Upper lobe of left lung (tissue), 4 donors: Measurements from ENCODE around the gene C11orf24.

Source experiments
- EP300 ChIP-seq, 4 donors: sonication (generic); formaldehyde crosslinking; IDR thresholded peaks; one replicate each; pipeline ENCODE4 v1.5.1; 2017; ENCODE audit warnings: antibody characterized with exemption in 4 of 4, control low read depth in 2 of 4
- POLR2A ChIP-seq, 4 donors: fragments of 450-650 bp; IDR thresholded peaks; one replicate each; pipeline ENCODE4 v1.5.1; 2016 to 2017; ENCODE audit warnings: antibody characterized with exemption in 4 of 4, mild to moderate bottlenecking in 2 of 4
- TF ChIP-seq, protein P1 (sequence below), 6 experiments: fragments of 450-650 bp in 4 of 6; fragments of 200-600 bp in 2 of 6; sonication (generic) in 2 of 6; IDR thresholded peaks; one replicate each; pipeline ENCODE4 v1.5.1; 2016 to 2019; ENCODE audit warnings: antibody characterized with exemption in 6 of 6

DNA sequence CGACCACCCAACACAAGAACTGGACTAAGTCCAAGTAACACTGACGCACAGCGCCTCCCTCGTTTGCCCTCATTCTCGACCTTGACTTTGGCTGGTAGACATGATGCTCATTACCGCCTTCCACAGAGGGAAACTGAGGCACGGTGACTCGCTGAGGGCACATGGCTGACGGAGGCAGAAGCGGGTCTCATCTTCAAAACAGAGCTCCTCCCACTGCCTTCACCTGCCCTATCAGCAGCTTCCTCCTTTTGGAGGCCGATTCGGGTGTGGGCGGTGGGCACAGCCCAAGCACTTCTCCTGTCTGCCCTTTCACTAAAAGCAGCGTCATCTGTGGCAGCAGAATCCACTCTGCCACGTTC lies 56.7 kb downstream of the C11orf24 start:
- TF ChIP-seq, protein P1, sequence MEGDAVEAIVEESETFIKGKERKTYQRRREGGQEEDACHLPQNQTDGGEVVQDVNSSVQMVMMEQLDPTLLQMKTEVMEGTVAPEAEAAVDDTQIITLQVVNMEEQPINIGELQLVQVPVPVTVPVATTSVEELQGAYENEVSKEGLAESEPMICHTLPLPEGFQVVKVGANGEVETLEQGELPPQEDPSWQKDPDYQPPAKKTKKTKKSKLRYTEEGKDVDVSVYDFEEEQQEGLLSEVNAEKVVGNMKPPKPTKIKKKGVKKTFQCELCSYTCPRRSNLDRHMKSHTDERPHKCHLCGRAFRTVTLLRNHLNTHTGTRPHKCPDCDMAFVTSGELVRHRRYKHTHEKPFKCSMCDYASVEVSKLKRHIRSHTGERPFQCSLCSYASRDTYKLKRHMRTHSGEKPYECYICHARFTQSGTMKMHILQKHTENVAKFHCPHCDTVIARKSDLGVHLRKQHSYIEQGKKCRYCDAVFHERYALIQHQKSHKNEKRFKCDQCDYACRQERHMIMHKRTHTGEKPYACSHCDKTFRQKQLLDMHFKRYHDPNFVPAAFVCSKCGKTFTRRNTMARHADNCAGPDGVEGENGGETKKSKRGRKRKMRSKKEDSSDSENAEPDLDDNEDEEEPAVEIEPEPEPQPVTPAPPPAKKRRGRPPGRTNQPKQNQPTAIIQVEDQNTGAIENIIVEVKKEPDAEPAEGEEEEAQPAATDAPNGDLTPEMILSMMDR (IDR thresholded peaks at IDR 0.05) = no peak
- no peak for TF ChIP-seq POLR2A (IDR thresholded peaks at IDR 0.05)
- no peak for TF ChIP-seq EP300 (IDR thresholded peaks at IDR 0.05)
